Erythroblast (primary cell): ENCODE data around the gene FMN2.

Experiments
- GATA1 ChIP-seq: IDR thresholded peaks from 2 replicates; pipeline ENCODE4 v1.6.1; 2011; ENCODE audit warnings: low read depth, mild to moderate bottlenecking, control low read depth, low read length, moderate library complexity
- POLR2A ChIP-seq: IDR thresholded peaks from 2 replicates; pipeline ENCODE4 v1.6.1; 2011; ENCODE audit warnings: mild to moderate bottlenecking, low read length

DNA sequence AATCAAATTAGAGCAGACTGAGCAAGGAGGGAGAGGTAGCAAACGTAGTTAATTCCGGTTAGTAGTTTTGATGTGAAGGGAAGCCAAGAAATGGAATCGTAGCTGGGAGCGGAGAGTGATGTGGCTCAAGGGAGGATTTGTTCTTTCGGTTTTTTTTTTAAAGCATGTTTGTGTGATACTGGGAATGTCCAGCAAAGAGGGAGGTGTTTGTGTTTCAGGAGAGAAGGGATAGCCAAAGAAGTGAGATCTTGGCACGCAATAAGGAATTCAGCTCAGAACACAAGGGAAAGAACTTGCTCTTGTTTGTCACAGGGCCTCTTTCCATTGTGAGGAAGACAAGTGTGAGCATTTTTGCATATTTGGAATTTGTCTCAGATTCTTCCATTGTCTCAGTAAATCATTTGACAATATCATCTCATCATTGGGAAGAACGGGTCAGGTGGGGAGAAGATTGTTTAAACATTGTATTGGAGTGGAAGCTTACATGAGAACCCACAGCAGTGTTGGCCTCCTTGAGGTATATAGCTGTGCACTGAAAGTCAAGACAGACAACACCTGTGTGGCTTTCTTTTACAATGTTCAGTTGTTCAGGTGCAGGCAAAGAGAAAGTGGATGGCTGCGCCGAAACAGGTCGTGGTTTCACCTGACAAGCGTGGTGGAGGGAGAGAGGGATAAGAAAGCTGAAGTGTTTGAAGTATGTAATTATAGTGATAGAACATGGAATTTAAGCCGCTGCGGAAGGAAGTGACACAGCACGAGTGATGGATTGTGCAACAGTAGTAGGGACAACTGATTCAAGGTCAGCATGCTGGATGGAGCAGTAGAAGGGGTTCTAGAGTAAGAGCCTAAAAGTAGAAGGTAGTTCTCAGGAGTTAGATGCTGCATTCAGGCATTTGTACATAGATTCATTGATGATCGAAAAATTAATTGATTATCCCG lies 25.4 kb downstream of the FMN2 start:
- TF ChIP-seq POLR2A: no peak
- no peak for TF ChIP-seq GATA1
